Right lung (tissue), 5 donors: ENCODE results near the gene BCAP31. TPM values are rescaled to one million over a fixed set of nuclear protein-coding genes. Genes with fewer than 3 reads are reported as not detected.
"Not testable (repeated sequence)": the region's sequence is repeated elsewhere in the genome, so short reads cannot be mapped to it uniquely, and the experiment has no call there.

Experiments used
- DNase-seq, 2 donors: peaks; one replicate each; pipeline ENCODE4 v3.0.0-alpha.2; 2013
- polyA plus RNA-seq, 5 donors: library from polyadenylated mRNA; unstranded; fragments of 120-200 nt; gene quantifications; one replicate each; pipeline versions ENCODE4 v1.2.1 to v1.2.3, GENCODE V29; 2013; ENCODE audit warnings: inconsistent platforms in 1 of 5, low replicate concordance in 1 of 5; ENCODE audit not compliant: insufficient read length in 5 of 5, insufficient read depth in 1 of 5

BCAP31 gene
- polyA plus RNA-seq, 5 donors: 119 to 161 (median 139) TPM

DNA sequence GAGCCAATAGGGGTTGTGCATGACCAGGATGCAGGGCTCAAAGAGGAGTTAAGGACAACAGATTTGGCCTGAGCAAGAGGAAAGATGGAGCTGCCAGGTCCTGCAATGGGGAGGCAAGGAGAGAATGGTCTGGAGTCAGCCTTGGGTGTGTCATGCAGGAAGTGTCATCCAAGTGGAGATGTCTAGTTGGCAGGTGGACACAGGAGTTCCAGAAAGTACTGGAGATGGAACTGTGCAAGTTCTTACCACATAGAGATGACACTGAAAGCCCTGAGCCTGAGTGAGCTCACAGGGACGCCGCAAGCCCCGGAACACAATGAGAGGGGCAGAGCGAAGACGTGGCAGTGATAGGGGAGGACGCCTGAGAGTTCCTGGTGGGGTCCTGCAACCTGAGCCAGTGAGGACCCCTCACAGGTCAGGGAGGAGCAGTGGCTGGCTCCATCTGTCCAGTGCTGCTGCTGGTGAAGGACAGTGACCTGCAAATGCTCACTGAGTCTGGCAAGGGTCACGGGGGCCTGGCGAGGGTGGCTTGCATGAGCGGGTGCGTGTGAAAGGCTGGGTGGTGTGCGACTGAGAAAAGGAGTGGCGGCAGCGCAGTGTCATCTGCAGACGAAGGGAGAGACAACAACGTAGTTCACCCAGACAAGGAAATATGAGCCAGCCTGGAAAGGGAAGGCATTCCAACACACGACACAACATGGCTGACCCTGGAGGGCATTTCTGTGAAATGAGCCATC lies 27.0 kb downstream of the BCAP31 start:
- DNase-seq: not testable (repeated sequence)

DNA sequence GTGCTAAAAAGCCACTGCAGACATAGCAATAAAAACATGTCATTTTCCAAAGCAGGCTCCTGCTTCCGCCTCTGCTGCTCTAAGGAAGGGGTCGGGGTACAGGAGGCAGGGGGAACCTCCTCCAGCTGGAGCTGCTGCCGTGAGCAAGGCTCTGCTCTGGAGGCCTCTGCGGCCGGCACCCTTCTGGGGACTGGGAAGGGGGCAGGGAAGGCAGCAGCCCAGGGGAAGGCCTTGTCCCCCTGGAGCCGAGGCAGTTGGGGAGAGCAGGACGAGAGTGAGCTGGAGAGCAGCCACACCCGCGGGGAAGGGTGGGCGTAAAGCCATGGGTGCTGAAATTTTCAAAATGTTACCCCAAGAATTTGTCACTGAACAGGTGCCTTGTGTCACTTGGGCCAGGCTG lies 27.6 kb downstream of the BCAP31 start:
- not testable (repeated sequence) for DNase-seq

DNA sequence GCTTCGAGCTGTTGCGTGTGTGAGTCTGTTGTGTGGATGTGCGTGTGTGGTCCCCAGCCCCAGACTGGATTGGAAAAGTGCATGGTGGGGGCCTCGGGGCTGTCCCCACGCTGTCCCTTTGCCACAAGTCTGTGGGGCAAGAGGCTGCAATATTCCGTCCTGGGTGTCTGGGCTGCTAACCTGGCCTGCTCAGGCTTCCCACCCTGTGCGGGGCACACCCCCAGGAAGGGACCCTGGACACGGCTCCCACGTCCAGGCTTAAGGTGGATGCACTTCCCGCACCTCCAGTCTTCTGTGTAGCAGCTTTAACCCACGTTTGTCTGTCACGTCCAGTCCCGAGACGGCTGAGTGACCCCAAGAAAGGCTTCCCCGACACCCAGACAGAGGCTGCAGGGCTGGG lies 28.1 kb downstream of the BCAP31 start:
- no peak for DNase-seq

DNA sequence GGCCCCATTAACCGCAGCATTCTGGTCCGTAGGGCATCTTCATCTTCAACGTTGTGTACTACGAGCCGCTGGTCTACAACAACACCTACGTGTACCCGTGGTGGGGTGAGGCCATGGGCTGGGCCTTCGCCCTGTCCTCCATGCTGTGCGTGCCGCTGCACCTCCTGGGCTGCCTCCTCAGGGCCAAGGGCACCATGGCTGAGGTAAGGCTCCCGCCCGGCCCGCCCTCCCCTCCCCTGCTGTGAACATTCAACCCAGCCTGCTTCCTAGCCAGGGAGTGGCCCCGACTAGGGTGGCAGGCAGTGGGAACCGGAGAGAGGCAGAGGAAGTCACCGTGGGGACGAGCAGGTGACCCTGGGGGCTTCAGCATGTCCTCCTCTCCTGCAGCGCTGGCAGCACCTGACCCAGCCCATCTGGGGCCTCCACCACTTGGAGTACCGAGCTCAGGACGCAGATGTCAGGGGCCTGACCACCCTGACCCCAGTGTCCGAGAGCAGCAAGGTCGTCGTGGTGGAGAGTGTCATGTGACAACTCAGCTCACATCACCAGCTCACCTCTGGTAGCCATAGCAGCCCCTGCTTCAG lies 29.4 kb downstream of the BCAP31 start:
- no peak for DNase-seq

DNA sequence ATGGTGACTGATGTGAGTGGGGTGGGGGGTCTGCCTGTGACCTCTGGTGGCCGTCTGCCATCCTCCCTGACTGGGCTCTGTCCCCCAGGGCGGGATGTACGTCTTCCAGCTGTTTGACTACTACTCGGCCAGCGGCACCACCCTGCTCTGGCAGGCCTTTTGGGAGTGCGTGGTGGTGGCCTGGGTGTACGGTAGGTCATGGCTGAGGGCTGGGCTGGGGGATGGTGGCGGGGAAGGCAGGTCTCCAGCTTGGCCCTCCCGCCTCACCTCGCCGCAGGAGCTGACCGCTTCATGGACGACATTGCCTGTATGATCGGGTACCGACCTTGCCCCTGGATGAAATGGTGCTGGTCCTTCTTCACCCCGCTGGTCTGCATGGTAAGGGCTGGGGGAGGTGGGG lies 29.9 kb downstream of the BCAP31 start:
- DNase-seq: not testable (repeated sequence)

DNA sequence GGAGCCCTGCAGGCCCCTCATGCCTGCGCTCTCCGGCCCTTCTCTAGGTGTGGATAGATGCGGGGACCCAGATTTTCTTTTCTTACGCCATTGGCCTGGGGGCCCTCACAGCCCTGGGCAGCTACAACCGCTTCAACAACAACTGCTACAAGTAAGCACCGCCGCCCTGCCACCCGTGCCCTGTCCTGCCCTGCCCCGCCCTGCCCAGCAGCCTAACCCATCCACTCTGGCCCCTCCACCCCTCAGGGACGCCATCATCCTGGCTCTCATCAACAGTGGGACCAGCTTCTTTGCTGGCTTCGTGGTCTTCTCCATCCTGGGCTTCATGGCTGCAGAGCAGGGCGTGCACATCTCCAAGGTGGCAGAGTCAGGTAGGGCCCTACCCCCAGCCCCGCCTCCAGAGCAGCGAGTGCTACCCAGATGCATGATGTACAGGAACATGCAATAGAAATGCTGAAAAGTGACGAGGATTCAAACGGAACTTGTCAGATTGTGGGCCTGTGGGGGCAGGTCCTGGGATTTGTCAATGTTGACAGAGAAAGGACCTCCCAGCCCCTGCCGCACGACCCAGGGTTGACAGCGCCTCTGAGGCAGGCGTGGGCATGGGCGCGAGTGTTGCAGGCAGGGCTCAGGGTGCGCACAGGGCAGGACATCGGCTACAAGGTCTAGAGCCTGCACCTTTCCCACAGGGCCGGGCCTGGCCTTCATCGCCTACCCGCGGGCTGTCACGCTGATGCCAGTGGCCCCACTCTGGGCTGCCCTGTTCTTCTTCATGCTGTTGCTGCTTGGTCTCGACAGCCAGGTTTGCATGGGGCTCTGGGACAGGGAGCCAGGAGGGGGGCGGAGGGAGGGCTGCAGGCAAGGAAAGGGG lies 30.7 kb downstream of the BCAP31 start:
- no peak for DNase-seq

DNA sequence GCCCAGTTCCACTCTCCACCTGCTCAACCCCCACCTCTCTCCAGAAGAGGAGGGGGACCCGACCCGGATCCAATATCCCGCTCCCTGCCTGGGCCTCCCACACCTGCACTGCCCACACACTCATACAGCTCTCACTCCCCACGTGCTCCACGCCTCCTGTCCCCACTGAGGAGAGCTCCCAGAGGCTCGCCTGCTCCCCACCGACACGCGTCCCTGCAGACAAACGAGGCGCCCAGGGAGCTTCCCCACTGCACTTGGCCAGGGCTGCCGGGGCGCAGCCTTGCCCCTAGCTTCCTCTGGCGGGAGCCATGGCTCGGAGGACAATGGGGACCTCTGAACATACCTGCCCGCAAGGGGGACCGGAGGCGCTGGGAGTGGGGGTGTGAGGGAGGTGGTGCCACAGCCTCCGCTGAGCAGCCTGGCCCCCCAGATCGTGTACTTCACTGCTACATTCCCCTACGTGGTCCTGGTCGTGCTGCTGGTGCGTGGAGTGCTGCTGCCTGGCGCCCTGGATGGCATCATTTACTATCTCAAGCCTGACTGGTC lies 31.5 kb downstream of the BCAP31 start:
- DNase-seq: no peak

DNA sequence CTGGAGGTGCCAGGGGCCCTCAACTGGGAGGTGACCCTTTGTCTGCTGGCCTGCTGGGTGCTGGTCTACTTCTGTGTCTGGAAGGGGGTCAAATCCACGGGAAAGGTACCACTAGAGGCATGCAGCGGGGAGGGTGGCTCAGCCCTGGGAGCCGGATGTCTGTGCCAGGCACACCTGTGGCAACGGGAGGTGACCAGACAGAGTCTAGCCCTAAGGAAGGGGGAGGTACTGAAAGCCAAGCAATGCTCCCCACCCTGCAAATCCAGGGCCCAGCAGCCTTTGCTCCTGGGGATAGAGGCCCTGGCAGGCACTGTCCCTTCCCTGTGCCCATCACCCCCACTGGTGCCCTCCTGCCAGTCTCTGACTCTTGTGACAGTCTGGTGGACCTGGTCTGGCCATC lies 32.2 kb downstream of the BCAP31 start:
- DNase-seq: no peak

DNA sequence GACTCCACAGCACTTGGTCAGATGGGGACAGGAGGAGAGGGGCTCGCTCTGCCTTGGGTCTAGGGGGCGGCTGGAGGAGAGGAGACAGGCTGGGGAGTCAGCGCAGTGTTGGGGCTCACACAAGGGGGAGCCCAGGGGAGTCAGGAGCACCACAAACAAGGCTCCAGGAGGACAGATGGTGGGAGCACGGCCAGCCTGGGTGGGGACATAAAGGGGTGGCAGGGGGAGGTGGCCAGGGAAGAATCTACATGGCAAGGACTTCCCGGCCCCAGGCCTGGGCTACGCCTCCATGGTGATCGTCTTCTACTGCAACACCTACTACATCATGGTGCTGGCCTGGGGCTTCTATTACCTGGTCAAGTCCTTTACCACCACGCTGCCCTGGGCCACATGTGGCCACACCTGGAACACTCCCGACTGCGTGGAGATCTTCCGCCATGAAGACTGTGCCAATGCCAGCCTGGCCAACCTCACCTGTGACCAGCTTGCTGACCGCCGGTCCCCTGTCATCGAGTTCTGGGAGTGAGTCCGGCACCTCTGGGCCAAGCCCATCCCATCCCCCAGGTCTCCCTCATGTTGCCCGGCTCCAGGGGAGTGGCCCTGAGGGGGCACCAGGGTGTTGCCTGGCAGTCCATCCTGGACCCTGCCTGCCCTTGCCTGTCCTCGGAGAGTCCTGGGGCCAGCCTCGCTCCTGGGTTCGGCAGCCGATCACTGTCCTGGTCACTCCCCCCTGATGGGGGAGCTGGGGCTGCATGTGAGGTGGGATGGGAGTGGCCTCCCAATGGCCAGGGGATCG lies 33.0 kb downstream of the BCAP31 start:
- DNase-seq: not testable (repeated sequence)

DNA sequence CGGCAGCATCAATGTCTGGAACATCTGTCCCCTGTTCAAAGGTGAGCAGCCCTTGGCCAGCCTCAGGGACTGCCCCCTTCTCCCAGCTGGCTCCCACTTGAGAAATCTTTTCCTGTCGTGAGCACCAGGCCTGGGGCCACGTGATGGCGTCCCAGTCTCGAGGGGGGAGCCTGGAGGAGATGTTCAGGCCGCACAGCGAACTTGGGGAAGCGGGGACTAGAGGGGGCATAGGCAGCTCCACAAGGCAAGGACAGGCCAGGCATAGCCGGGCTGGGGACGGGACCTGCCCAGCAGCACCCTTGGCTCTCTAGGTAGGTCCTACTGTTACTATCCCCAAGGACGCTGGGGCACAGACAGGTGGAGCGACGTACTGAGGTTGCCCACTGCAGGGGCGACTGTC lies 33.7 kb downstream of the BCAP31 start:
- no peak for DNase-seq

DNA sequence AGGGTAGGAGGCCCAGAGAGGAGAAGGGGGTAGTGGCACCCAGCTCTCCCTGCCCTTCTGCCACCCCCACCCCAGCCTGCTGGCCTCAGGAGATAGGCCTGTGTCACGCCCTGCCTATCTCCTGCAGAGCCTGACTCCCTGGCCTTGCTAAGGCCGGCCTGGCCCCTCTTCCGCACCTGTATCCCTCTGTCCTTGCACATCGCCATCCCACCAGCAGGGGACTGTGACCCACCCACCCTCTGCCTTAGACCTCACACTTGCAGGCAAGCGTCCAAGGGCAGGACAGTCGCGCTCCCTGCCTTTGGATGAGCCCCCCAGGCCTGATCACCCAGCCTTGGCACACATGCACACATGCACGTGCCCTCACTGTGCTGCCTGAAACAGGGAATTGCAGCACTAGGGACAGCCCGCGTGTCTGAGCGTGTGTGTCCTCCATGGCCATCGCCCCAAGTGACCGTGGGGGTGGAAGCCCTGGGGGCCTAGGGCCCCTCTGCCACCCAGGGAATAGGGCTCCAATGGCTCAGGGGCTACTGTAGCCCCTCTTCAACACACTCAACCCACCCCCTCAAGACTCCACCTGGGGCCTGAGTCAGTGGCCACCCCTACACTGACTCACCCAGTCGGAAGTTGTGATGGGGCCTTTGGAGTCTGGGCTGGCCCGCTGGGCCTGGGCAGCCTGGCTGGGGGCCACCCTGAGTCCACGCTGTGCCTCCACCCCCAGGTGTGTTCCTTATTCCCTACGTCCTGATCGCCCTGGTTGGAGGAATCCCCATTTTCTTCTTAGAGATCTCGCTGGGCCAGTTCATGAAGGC lies 34.3 kb downstream of the BCAP31 start:
- no peak for DNase-seq

DNA sequence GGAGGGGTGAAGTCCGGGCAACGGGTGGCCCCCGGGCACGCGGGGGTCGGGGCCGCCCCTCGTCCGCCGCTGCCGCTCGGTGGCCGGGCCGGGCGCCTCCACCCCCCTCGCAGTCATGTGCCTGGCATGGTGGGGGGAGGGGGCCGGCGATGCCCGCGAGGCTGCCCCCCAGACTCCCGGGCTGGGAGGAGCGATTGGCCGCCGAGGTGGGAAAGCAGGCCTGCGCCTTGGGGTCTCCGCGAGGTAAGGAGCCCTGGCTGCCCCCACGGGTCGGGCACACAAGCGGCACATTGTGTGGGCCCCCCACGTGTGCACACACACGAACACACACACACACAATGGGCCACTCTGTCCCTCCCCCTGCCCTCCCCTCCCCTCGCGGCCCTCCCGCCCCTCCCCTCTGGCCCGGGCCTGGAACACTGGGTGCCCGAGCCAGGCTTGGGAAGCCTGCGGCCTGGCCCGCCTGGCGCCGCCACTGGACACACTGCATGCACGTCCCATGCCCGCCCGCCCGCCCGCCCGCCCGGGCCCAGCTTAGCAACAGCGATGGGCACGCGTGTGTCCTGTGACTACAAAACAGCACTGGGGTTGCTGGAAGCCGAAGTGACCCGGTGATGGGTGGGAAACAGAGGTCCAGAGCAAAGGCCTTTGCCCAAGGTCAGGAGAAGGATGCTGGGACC lies 35.1 kb downstream of the BCAP31 start:
- DNase-seq: no peak

DNA sequence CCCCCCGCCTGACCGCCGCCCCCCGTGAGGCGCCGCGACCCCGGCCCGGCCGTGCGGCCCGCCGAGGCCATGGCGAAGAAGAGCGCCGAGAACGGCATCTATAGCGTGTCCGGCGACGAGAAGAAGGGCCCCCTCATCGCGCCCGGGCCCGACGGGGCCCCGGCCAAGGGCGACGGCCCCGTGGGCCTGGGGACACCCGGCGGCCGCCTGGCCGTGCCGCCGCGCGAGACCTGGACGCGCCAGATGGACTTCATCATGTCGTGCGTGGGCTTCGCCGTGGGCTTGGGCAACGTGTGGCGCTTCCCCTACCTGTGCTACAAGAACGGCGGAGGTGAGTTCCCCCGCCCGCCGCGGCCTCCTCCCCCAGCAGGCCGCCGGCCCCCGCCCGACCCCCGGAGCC lies 35.7 kb downstream of the BCAP31 start:
- DNase-seq: no peak

DNA sequence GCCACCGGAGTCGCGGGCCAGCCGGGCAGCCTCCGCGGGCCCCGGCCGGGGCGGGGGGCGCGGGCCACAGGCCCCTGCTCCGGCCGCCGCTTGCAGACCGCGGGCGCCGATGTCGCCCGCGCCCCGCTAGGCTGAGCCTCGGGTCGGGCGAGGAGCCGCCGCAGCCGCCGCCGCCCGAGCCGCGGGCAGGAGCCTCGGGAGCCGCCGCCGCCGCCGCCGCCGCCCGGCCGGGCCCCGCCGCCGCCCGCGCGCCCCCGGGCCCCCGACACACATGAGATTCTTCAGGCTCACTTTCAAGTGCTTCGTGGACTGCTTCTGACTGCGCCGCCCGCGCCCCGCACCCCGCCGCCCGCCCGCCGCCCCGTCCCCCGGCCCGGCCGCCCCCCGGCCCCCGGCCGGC lies 36.1 kb downstream of the BCAP31 start:
- DNase-seq: no peak

DNA sequence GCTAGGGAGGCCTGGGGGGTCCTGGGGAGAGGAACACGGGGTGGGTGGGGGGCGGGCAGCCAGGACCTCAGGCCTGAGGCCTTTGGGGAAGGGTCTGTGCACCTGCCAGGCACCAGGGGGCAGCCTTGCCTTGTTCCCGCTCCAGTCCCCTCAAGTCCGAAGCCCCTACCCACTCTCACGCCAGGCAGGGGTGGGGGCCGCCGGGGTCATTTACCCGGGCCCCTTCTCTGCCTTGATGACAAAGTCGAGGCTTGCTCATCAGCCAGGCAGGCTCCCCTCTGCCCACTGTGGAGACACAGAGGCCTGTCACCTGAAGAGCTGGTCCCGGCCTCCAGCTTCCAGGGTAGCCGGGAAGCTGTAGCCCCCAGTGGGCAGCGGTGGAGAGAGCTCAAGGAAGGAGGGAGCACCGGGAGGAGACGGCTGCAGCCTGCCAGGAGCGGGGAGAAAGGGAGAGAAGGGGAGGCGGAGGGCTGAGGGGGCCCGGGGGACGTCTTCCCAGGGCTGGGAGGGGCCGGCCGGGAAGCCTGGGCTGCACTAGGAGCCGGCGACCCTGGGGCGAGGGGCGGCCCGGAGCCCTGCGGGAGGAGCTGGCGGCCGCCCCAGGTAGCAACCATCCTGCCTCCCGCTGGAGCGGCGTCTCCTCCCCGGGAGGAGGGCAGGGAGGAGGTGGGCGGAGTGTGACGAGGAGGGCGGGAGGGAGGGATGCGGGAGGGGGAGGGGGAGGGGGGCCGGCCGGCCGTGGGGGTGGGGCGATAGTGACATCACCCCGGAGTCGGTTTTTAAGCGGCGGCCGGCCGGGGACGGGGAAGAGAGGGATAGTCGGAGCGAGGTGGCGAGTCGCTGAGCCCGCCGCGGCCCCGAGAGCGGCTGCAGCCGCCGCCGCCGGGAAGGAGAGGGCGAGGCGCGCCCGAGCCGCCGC lies 36.8 kb downstream of the BCAP31 start, which contains the start of gene SLC6A8:
TSS of gene SLC6A8 (plus strand) at position 806 of the 919 bp plus-strand sequence. CDS start 649 bp downstream, outside the sequence.
- peak; percentile 43 to 58 for DNase-seq

DNA sequence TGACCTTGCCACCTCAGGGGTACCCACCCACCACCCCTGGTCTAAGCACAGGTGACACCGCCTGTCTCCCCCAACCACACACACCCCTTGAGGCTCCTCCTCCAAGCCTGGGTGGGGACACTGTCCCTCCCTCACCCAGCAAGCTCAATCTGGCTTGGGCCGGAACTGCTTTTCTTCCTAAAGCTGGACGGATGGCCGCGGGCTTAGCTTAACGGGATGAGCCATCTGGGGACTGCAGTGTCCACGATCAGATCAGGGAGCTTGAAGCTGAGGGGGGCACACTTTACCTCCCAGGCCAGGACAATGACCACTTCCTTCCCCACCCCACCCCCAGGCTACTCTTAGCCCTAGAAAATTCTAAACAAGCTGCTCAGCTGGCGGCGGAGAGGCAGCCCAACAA lies 37.5 kb downstream of the BCAP31 start:
- DNase-seq: no peak

DNA sequence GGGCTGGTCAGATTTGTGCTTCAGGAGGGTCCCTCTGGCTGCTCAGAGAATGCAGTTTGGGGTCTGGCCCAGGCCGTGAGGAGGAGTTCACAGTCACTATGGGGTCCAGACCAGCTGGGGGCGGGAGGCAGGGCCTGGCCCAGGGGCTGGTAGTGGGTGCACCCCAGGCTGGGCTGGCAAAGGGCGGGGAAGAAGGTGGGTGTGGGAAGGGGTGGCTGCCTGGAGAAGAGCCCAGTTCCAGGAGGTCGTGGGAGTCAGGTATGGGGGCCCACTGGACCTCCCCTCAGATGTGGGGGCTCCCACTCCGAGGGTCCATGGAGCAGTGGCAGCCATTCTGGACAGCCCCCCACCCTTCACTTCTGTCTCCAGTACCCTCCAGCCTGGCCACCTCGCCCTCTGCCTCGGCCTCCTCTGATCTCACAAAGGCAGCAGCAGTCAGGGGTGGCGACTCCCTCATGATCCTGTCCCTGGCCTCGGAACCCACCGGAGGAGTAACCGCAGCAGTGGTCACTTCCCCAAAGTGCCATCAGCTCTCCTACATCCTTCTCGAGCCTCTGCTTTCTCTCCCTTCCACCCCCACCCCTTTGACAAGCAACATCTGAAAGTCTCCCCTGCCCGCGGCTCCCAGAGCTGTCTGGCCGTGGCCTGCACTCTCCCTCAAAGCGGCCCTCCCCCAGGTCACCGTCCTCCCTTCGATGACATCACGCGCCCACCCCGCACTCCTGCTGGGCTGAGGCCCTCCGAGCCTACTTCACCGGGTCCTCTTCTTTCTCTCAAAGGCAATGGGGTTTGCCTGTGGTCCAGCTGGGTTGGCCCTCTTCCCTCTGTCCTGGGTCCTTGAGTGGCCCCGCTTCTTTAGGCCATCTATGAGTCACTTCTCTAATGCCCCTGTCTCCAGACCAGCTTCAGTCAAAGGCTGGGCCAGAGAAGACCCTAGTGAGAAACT lies 38.2 kb downstream of the BCAP31 start:
- DNase-seq: no peak

DNA sequence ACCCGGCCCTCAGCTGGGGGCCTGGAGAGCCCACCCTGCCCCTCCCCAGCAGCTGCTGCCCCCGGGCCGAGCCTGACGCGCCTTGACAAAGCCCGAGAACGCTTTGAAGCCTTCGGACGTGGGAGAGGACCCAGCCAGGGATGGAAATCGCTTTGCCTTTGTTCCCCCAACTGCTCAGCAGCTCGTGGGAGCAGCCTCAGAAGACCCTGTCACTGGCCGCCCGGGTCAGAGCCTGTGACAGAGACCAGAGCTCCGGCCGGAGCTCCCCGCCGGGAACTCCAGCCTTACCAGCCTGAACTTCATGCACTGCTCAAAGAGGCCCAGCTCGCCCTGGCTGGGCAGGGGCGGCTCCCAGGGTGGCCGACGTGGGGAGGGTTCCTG lies 39.0 kb downstream of the BCAP31 start:
- no peak for DNase-seq
